ENCODE data around the gene RPA1.
"Not testable (repeated sequence)": the region's sequence is repeated elsewhere in the genome, so short reads cannot be mapped to it uniquely, and the experiment has no call there.

Gene RPA1

DNA sequence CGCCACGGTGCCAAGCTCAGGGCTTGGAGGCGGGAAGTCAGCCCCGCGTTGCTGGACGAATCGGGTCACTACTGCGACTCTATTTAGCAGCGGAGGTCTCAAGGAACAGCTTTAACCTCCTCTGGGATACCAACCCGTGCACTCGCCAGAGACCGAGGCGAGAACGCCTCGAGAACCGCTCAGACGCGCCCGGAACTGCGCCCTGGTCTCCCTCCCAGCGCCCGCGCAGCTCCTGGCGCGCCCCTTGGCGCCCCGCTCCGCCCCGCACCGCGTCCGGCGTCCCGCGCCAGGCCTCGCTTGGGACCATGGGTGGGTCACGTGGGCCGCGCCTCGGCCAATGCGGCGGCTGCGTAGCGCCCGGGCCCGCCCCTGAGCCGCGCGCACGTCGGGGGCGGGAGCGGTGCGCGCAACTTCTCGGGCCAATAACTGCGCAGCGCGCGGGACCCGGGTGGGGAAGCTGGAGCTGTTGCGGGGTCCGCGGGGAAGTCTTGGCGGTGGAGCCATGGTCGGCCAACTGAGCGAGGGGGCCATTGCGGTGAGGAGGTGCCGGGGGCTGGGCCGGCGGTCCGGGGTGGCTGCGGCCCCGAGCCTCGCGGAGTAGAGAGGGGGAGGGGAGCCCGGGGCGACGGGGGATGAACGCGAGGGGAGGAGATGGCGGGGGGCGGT, at the start of gene RPA1, which contains the start of gene SMYD4:
Gene RPA1 (plus strand): TSS at position 414 of the 666 bp plus-strand sequence. CDS start 89 bp downstream, at position 503.
Gene SMYD4 (minus strand): TSS at position 311 of the 666 bp plus-strand sequence. CDS start 1,908 bp downstream, outside the sequence.
- DNase-seq = no peak

DNA sequence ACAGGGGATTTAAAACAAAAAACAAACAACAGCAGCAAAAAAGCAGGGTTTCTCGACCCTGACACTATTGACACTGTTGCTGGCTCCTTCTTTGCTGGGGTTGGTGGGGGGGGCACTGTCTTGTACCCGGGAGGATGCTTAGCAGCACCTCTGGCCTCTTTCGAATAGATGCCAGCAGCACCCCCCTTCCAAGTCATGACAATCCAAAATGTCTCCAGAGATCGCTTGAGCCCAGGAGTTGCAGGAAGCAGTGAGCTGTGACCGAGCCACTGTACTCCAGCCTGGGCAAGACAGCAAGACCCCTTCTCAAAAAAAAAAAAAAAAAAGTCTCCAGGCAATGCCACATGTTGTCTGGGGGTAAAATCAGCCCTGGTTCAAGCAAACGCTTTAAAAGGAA, 47.6 kb upstream of the RPA1 start:
- no peak for DNase-seq

GRCh38 chr17:1783271-1783670, 46.5 kb upstream of the RPA1 start:
- DNase-seq = no peak

DNA sequence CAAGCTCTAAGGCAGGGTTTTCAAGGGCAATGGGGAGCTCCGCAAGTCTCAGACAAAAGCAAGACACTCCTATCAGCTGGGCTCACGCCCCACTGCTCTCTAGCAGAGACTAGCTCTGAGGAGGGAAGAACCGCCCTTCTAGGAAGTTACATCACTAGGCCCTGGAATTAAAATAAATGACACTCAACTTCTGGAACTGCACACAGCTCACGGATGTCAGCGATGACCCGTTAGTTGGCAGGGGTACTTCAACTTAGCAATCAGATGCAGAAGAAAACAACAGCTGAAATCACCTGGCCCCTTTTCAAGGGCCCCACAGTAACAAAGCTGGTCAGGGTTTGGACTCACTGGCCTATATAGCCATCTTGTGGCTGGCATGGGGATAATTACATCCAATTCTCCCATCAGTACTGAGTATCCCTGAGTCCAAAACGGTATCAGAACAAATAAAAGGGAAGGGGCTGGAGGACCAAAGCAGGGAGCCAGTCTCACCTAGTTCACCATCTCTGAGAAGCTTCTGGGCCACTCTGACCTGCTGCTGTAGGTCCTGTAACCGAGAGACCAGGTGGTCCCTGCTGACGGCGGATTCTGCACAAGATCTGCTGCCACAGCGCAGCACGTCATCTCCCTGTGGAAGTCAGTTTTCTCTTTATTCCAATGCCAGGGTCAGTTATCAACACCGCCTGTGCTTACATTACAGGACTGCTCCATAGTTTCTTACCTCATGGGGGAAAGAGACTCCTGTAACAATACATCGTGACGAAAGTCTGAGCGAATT, 45.8 kb upstream of the RPA1 start:
- DNase-seq = no peak

GRCh38 chr17:1785930-1786329, 43.9 kb upstream of the RPA1 start:
- DNase-seq = no peak

GRCh38 chr17:1786708-1787107, 43.1 kb upstream of the RPA1 start:
- DNase-seq = no peak

- no peak for DNase-seq
Measured at GRCh38 chr17:1787301-1787902, 42.4 kb upstream of the RPA1 start.

DNA sequence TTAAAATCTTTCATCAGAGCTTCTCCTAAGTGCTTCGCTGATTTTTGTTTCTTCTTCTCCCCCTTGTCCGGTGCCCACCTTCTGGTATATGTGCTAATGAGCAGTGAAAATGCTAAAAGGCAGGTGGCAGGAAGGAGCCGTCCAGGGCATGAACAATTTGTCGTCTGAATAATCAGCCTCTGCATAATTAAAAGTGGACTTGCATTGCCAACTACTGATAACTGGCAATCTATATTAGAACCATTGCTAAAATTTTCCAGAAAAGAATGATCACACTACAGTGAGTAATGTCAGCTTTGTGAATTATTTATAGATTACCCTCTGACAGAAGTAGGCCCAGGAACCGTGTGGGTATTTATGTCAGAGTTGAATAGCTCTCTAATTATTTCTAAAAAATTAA, 39.9 kb upstream of the RPA1 start:
- DNase-seq = no peak

- DNase-seq = no peak
Measured at GRCh38 chr17:1792495-1793446, 37.0 kb upstream of the RPA1 start.

- no peak for DNase-seq
Measured at GRCh38 chr17:1793447-1793806, 36.4 kb upstream of the RPA1 start.

- DNase-seq = no peak
Measured at GRCh38 chr17:1796800-1797199, 33.0 kb upstream of the RPA1 start.

GRCh38 chr17:1797323-1797722, 32.5 kb upstream of the RPA1 start:
- DNase-seq = no peak

GRCh38 chr17:1797846-1798245, 32.0 kb upstream of the RPA1 start:
- DNase-seq = not testable (repeated sequence)

GRCh38 chr17:1800240-1800639, 29.6 kb upstream of the RPA1 start:
- no peak for DNase-seq

- no peak for DNase-seq
Measured at GRCh38 chr17:1800712-1801111, 29.1 kb upstream of the RPA1 start.

DNA sequence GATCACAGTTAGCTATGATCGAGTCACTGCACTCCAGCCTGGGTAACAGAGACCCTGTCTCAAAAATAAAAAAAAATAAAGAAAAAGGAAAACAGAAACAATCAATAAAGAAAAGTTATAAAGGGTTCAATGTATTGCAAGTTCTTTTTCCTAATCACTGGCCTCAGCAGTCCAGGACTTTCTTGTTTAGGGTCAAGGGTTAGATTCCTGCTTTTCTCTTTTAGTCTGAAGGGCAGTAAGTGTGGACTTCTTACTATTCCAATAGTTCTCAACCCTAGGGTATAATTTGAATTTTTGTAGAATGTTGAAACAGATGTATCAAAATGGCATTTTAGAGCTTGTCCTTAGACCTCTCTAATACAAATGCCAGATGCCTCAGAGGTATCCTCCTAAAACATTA, 27.4 kb upstream of the RPA1 start:
- no peak for DNase-seq

GRCh38 chr17:1803280-1803679, 26.5 kb upstream of the RPA1 start:
- DNase-seq = no peak

DNA sequence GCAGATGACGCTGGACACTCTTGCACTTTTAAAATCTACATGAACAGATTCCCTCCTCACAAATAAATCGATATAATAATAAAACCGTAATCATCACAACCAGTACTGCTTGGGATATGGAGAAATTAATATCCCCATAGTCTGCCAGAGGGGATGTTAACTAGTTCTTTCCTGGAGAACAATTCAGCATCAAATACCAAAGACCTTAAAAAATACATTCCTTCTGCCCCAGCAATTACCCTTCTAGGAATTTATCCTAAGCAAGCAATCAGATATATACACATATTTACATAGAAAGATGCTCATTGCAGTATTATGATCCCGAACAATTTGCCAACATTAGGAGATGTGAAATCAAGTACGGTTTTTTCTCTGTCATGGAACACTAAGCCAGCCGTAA, 21.9 kb upstream of the RPA1 start:
- DNase-seq = no peak

GRCh38 chr17:1808644-1809043, 21.2 kb upstream of the RPA1 start:
- DNase-seq = no peak

- not testable (repeated sequence) for DNase-seq
Measured at GRCh38 chr17:1809815-1810214, 20.0 kb upstream of the RPA1 start.

DNA sequence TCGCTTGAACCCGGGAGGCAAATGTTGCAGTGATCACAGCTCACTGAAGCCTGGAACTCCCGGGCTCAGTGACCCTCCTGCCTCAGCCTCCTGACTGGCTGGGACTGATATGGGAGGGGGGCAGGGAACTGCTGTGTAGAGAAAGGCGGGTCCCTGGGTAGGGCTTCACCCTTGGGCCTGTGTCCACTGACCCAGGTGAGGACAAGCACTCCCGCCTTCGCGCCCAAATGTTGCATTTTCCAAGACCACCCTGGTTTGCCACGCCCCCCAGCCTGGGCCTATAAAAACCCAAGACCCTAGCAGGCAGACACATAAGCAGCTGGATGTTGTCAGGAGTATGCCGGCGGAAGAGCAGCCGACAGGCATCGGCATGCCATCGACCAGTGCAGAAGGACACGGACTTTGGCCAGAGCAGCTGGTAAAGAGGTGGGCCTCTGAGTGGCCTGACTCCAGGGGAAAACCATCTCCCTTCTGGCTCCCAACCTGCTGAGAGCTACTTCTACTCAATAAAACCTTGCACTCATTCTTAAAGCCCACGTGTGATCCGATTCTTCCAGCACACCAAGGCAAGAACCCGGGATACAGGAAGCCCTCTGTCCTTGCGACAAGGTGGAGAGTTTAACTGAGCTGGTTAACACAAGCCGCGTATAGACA, 19.2 kb upstream of the RPA1 start:
- no peak for DNase-seq

DNA sequence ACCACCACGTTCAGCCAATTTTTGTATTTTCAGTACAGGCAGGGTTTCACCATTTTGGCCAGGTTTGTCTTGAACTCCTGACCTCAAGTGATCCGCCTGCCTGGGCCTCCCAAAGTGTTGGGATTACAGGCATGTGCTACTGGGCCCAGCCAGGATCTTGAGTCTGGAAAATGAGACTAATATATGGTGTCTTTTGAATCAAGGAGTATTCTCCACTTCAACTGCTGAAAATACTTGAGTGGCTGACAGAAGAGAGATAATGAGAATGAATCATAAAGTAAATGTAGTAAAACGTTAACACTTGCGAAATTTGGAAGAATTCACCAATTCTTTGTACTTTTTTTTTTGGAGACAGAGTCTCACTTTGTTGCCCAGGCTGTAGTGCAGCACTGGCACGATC, 16.7 kb upstream of the RPA1 start:
- no peak for DNase-seq

Data from NCI-H1417 treated with DMSO at 0.1 percent for 48 hours (cell line).